Activated CD4-positive, alpha-beta memory T cell treated with anti-CD3 and anti-CD28 coated beads for 36 hours (primary cell): Measurements from ENCODE around the gene RGPD5. TPM values are rescaled to one million over a fixed set of nuclear protein-coding genes. Genes with fewer than 3 reads are reported as not detected.
"Not testable (repeated sequence)": the region's sequence is repeated elsewhere in the genome, so short reads cannot be mapped to it uniquely, and the experiment has no call there.

Experiments used
- CTCF ChIA-PET: fragments of 350-600 bp; sonication (Branson Sonifier 250); formaldehyde crosslinking; loops from one replicate; lab custom pipeline; 2021; ENCODE audit warnings: antibody characterized with exemption, inconsistent platforms; lab: Charles Lee
- POLR2A ChIA-PET: fragments of 350-600 bp; sonication (Branson Sonifier 250); formaldehyde crosslinking; loops from one replicate; lab custom pipeline; 2021; ENCODE audit warnings: antibody characterized with exemption; lab: Charles Lee
- DNase-seq: peaks from one replicate; pipeline ENCODE4 v3.0.0-alpha.2; 2020
- H3K27ac Mint-ChIP-seq: one replicate; pipeline ENCODE4 v1.8.0; 2021; ENCODE audit warnings: mixed read lengths
- H3K27me3 Mint-ChIP-seq: one replicate; pipeline ENCODE4 v1.8.0; 2021; ENCODE audit warnings: mixed read lengths
- H3K36me3 Mint-ChIP-seq: one replicate; pipeline ENCODE4 v1.8.0; 2021; ENCODE audit warnings: mixed read lengths
- H3K4me1 Mint-ChIP-seq: one replicate; pipeline ENCODE4 v1.8.0; 2021; ENCODE audit warnings: low read depth, mixed read lengths
- H3K4me3 Mint-ChIP-seq: one replicate; pipeline ENCODE4 v1.8.0; 2021; ENCODE audit warnings: mild to moderate bottlenecking, mixed read lengths
- H3K9me3 Mint-ChIP-seq: one replicate; pipeline ENCODE4 v1.8.0; 2021; ENCODE audit warnings: mixed read lengths
- intact Hi-C: fragments of 100-400 bp; cut with micrococcal nuclease; formaldehyde crosslinking; loops from one replicate; pipeline ENCODE4 v1.15.1; 2023
- total RNA-seq, 2 experiments: library from RNA; stranded (reverse); gene quantifications; one replicate each; pipeline ENCODE4 v1.2.3, GENCODE V29; 2021

RGPD5 gene
- 10 to 100 TPM; 35.1 to 38.6 TPM for total RNA-seq

- H3K36me3 Mint-ChIP-seq, CTCF ChIA-PET, H3K27me3 Mint-ChIP-seq, H3K4me3 Mint-ChIP-seq, DNase-seq, intact Hi-C loops, H3K9me3 Mint-ChIP-seq, H3K4me1 Mint-ChIP-seq, H3K27ac Mint-ChIP-seq, POLR2A ChIA-PET: not testable (repeated sequence)
Observed at GRCh38 chr2:109794074-109794737, at the start of gene RGPD5. Gene RGPD5, plus strand, starts transcription at chr2:109794305. Its CDS starts 161 bp downstream, at chr2:109794466.

- H3K27ac Mint-ChIP-seq, intact Hi-C loops, CTCF ChIA-PET, H3K36me3 Mint-ChIP-seq, H3K27me3 Mint-ChIP-seq, H3K4me1 Mint-ChIP-seq, DNase-seq, H3K9me3 Mint-ChIP-seq, POLR2A ChIA-PET, H3K4me3 Mint-ChIP-seq: not testable (repeated sequence)
Observed at GRCh38 chr2:109751572-109751971, 42.5 kb upstream of the RGPD5 start.

- H3K27ac Mint-ChIP-seq, H3K4me3 Mint-ChIP-seq, intact Hi-C loops, H3K36me3 Mint-ChIP-seq, H3K9me3 Mint-ChIP-seq, POLR2A ChIA-PET, CTCF ChIA-PET, H3K27me3 Mint-ChIP-seq, DNase-seq, H3K4me1 Mint-ChIP-seq: not testable (repeated sequence)
Observed at GRCh38 chr2:109757163-109757824, 36.8 kb upstream of the RGPD5 start.

- CTCF ChIA-PET, H3K4me1 Mint-ChIP-seq, POLR2A ChIA-PET, H3K9me3 Mint-ChIP-seq, H3K27ac Mint-ChIP-seq, H3K4me3 Mint-ChIP-seq, H3K27me3 Mint-ChIP-seq, intact Hi-C loops, DNase-seq, H3K36me3 Mint-ChIP-seq: not testable (repeated sequence)
Observed at GRCh38 chr2:109760265-109761042, 33.7 kb upstream of the RGPD5 start.

GRCh38 chr2:109761043-109761454, 33.1 kb upstream of the RGPD5 start:
- H3K27me3 Mint-ChIP-seq, H3K4me1 Mint-ChIP-seq, H3K27ac Mint-ChIP-seq, DNase-seq, H3K36me3 Mint-ChIP-seq, H3K4me3 Mint-ChIP-seq, POLR2A ChIA-PET, CTCF ChIA-PET, H3K9me3 Mint-ChIP-seq, intact Hi-C loops: not testable (repeated sequence)

- H3K36me3 Mint-ChIP-seq, H3K4me3 Mint-ChIP-seq, H3K9me3 Mint-ChIP-seq, H3K27ac Mint-ChIP-seq, H3K27me3 Mint-ChIP-seq, DNase-seq, CTCF ChIA-PET, H3K4me1 Mint-ChIP-seq, intact Hi-C loops, POLR2A ChIA-PET: not testable (repeated sequence)
Observed at GRCh38 chr2:109761976-109762375, 32.1 kb upstream of the RGPD5 start.

GRCh38 chr2:109766074-109766473, 28.0 kb upstream of the RGPD5 start:
- H3K9me3 Mint-ChIP-seq, intact Hi-C loops, CTCF ChIA-PET, H3K4me1 Mint-ChIP-seq, POLR2A ChIA-PET, H3K36me3 Mint-ChIP-seq, H3K27me3 Mint-ChIP-seq, DNase-seq, H3K4me3 Mint-ChIP-seq, H3K27ac Mint-ChIP-seq: not testable (repeated sequence)

GRCh38 chr2:109766886-109767578, 27.1 kb upstream of the RGPD5 start:
- H3K27ac Mint-ChIP-seq, H3K4me1 Mint-ChIP-seq, DNase-seq, POLR2A ChIA-PET, CTCF ChIA-PET, H3K9me3 Mint-ChIP-seq, intact Hi-C loops, H3K27me3 Mint-ChIP-seq, H3K4me3 Mint-ChIP-seq, H3K36me3 Mint-ChIP-seq: not testable (repeated sequence)

- H3K9me3 Mint-ChIP-seq, H3K4me3 Mint-ChIP-seq, H3K27ac Mint-ChIP-seq, POLR2A ChIA-PET, H3K36me3 Mint-ChIP-seq, H3K27me3 Mint-ChIP-seq, H3K4me1 Mint-ChIP-seq, CTCF ChIA-PET, intact Hi-C loops, DNase-seq: not testable (repeated sequence)
Observed at GRCh38 chr2:109768934-109769333, 25.2 kb upstream of the RGPD5 start.

- H3K4me1 Mint-ChIP-seq, H3K9me3 Mint-ChIP-seq, POLR2A ChIA-PET, intact Hi-C loops, H3K36me3 Mint-ChIP-seq, H3K27me3 Mint-ChIP-seq, CTCF ChIA-PET, H3K4me3 Mint-ChIP-seq, H3K27ac Mint-ChIP-seq, DNase-seq: not testable (repeated sequence)
Observed at GRCh38 chr2:109779118-109779517, 15.0 kb upstream of the RGPD5 start.

- H3K4me3 Mint-ChIP-seq, intact Hi-C loops, H3K4me1 Mint-ChIP-seq, CTCF ChIA-PET, H3K9me3 Mint-ChIP-seq, POLR2A ChIA-PET, H3K36me3 Mint-ChIP-seq, H3K27ac Mint-ChIP-seq, H3K27me3 Mint-ChIP-seq, DNase-seq: not testable (repeated sequence)
Observed at GRCh38 chr2:109781147-109781816, 12.8 kb upstream of the RGPD5 start.
